GM21619 (cell line): Measurements from ENCODE around the gene OR1A2.
"Not testable (repeated sequence)": the region's sequence is repeated elsewhere in the genome, so short reads cannot be mapped to it uniquely, and the experiment has no call there.

Experiments used
- ATAC-seq: cut with Tn5 transposase; IDR thresholded peaks from one replicate; pipeline ENCODE4 v1.9.1; 2021; ENCODE audit not compliant: unreplicated experiment

Gene OR1A2

GRCh38 chr17:3197219-3197618, at the start of gene OR1A2:
OR1A2 (plus strand) TSS chr17:3197519; CDS start chr17:3197519, 0 bp downstream.
- no peak for ATAC-seq

GRCh38 chr17:3157218-3157617, 40.1 kb upstream of the OR1A2 start:
- no peak for ATAC-seq

- ATAC-seq: no peak
Observed at GRCh38 chr17:3167574-3167973, 29.7 kb upstream of the OR1A2 start.

GRCh38 chr17:3189961-3190360, 7.4 kb upstream of the OR1A2 start:
- no peak for ATAC-seq

GRCh38 chr17:3207367-3207766, 10.0 kb downstream of the OR1A2 start, which contains the start of gene OR1A1:
OR1A1 (plus strand) TSS chr17:3207667; CDS start chr17:3215621, 7,954 bp downstream.
- no peak for ATAC-seq

- ATAC-seq: no peak
Observed at GRCh38 chr17:3208484-3208883, 11.2 kb downstream of the OR1A2 start.

GRCh38 chr17:3213001-3213400, 15.7 kb downstream of the OR1A2 start:
- no peak for ATAC-seq

GRCh38 chr17:3213587-3213986, 16.3 kb downstream of the OR1A2 start:
- ATAC-seq: no peak

- ATAC-seq: not testable (repeated sequence)
Observed at GRCh38 chr17:3219978-3220377, 22.7 kb downstream of the OR1A2 start.

GRCh38 chr17:3221850-3222249, 24.5 kb downstream of the OR1A2 start:
- no peak for ATAC-seq

- no peak for ATAC-seq
Observed at GRCh38 chr17:3222505-3222904, 25.2 kb downstream of the OR1A2 start.

GRCh38 chr17:3224721-3225352, 27.5 kb downstream of the OR1A2 start:
- ATAC-seq: not testable (repeated sequence)

- ATAC-seq: not testable (repeated sequence)
Observed at GRCh38 chr17:3232300-3232699, 35.0 kb downstream of the OR1A2 start.

GRCh38 chr17:3238685-3239084, 41.4 kb downstream of the OR1A2 start:
- ATAC-seq: not testable (repeated sequence)

- not testable (repeated sequence) for ATAC-seq
Observed at GRCh38 chr17:3241044-3241443, 43.7 kb downstream of the OR1A2 start.

- ATAC-seq: not testable (repeated sequence)
Observed at GRCh38 chr17:3244841-3245240, 47.5 kb downstream of the OR1A2 start.
